CD14-positive monocyte (primary cell): ENCODE results near the gene CPB2. TPM values are rescaled to one million over a fixed set of nuclear protein-coding genes. Genes with fewer than 3 reads are reported as not detected.

Experiments
- DNase-seq, 3 donors: peaks; one replicate each; pipeline ENCODE4 v3.0.0-alpha.2; 2011 to 2022
- H2AFZ ChIP-seq: 2 replicates; pipeline ENCODE4 v1.6.0; 2012; ENCODE audit warnings: mild to moderate bottlenecking, low read depth, low read length, inconsistent platforms; ENCODE audit not compliant: insufficient read depth, poor library complexity, severe bottlenecking
- H3K27ac ChIP-seq, 2 donors: 1 replicate in 1 of 2; 2 replicates in 1 of 2; pipeline ENCODE4 v1.5.1; 2012 to 2013; ENCODE audit warnings: low read length in 2 of 2, control low read depth in 1 of 2, inconsistent platforms in 1 of 2, low read depth in 1 of 2, mild to moderate bottlenecking in 1 of 2
- H3K27me3 ChIP-seq, 2 donors: one replicate each; pipeline versions ENCODE4 v1.6.0 to v1.6.1; 2011 to 2013; ENCODE audit warnings: low read length in 2 of 2; ENCODE audit not compliant: control insufficient read depth in 2 of 2, insufficient read depth in 2 of 2
- H3K36me3 ChIP-seq, 2 donors: replicated peaks in 1 of 2; 1 replicate in 1 of 2; 2 replicates in 1 of 2; pipeline versions ENCODE4 v1.5.1 to v1.6.1; 2012 to 2013; ENCODE audit warnings: low read length in 2 of 2, control low read depth in 1 of 2, inconsistent platforms in 1 of 2, mild to moderate bottlenecking in 1 of 2; ENCODE audit not compliant: insufficient read depth in 2 of 2, control insufficient read depth in 1 of 2
- H3K4me1 ChIP-seq, 2 donors: 1 replicate in 1 of 2; 2 replicates in 1 of 2; pipeline versions ENCODE4 v1.5.1 to v1.6.1; 2012 to 2013; ENCODE audit warnings: low read length in 2 of 2, control low read depth in 1 of 2, inconsistent platforms in 1 of 2, mild to moderate bottlenecking in 1 of 2, moderate library complexity in 1 of 2; ENCODE audit not compliant: insufficient read depth in 2 of 2, control insufficient read depth in 1 of 2
- H3K4me2 ChIP-seq: replicated peaks from 2 replicates; pipeline ENCODE3; 2012; ENCODE audit warnings: low read length, moderate library complexity, mild to moderate bottlenecking; ENCODE audit not compliant: poor library complexity, severe bottlenecking; ENCODE audit errors: extremely low read depth
- H3K4me3 ChIP-seq, 3 experiments: fragments of 200-600 bp in 1 of 3; sonication (generic) in 1 of 3; replicated peaks in 1 of 3; 1 replicate in 2 of 3; 2 replicates in 1 of 3; pipeline ENCODE4 v1.5.1; 2011 to 2013; ENCODE audit warnings: low read length in 3 of 3, mild to moderate bottlenecking in 3 of 3, control low read depth in 2 of 3, low read depth in 2 of 3, inconsistent platforms in 1 of 3, moderate library complexity in 1 of 3
- H3K79me2 ChIP-seq: 2 replicates; pipeline ENCODE4 v1.6.0; 2012; ENCODE audit warnings: mild to moderate bottlenecking, control low read depth, inconsistent platforms, low read length, moderate library complexity; ENCODE audit not compliant: insufficient read depth
- H3K9ac ChIP-seq: 2 replicates; pipeline ENCODE4 v1.6.0; 2017; ENCODE audit warnings: low read length, mild to moderate bottlenecking; ENCODE audit not compliant: insufficient read depth, poor library complexity, severe bottlenecking
- H3K9me3 ChIP-seq, 2 donors: replicated peaks in 1 of 2; 1 replicate in 1 of 2; 2 replicates in 1 of 2; pipeline versions ENCODE4 v1.5.1 to v1.6.1; 2012 to 2013; ENCODE audit warnings: low read length in 2 of 2, control low read depth in 1 of 2; ENCODE audit not compliant: control insufficient read depth in 1 of 2, insufficient read depth in 1 of 2
- H4K20me1 ChIP-seq: 2 replicates; pipeline ENCODE4 v1.6.0; 2012; ENCODE audit warnings: mild to moderate bottlenecking, low read length, control low read depth, moderate library complexity; ENCODE audit not compliant: insufficient read depth
- H3K27ac Mint-ChIP-seq, 7 donors: one replicate each; pipeline ENCODE4 v1.8.0; 2020; ENCODE audit warnings: mild to moderate bottlenecking in 7 of 7, mixed read lengths in 7 of 7, moderate library complexity in 6 of 7, inconsistent platforms in 2 of 7
- H3K27me3 Mint-ChIP-seq, 3 donors: one replicate each; pipeline ENCODE4 v1.8.0; 2021 to 2022; ENCODE audit warnings: low read depth in 3 of 3, mild to moderate bottlenecking in 3 of 3, mixed read lengths in 3 of 3, moderate library complexity in 3 of 3, inconsistent platforms in 1 of 3
- H3K36me3 Mint-ChIP-seq, 2 donors: one replicate each; pipeline ENCODE4 v1.8.0; 2020; ENCODE audit warnings: mixed read lengths in 2 of 2, inconsistent platforms in 1 of 2, mild to moderate bottlenecking in 1 of 2
- H3K4me1 Mint-ChIP-seq: one replicate; pipeline ENCODE4 v1.8.0; 2020; ENCODE audit warnings: mild to moderate bottlenecking, mixed read lengths
- H3K4me3 Mint-ChIP-seq, 2 donors: one replicate each; pipeline ENCODE4 v1.8.0; 2020; ENCODE audit warnings: mild to moderate bottlenecking in 2 of 2, mixed read lengths in 2 of 2, moderate library complexity in 1 of 2
- H3K9me3 Mint-ChIP-seq, 7 donors: one replicate each; pipeline ENCODE4 v1.8.0; 2020 to 2022; ENCODE audit warnings: mixed read lengths in 7 of 7, mild to moderate bottlenecking in 6 of 7, moderate library complexity in 6 of 7, inconsistent platforms in 2 of 7
- CTCF ChIP-seq: fragments of 200-600 bp; IDR thresholded peaks from one replicate; pipeline ENCODE4 v1.8.0; 2022; ENCODE audit warnings: antibody characterized with exemption, mild to moderate bottlenecking
- WGBS: methylation state at CpG from one replicate; pipeline ENCODE4 v1.1.5; 2013; ENCODE audit warnings: missing lambda C conversion rate; ENCODE audit not compliant: insufficient coverage; 5-methylcytosine and 5-hydroxymethylcytosine counted together
- intact Hi-C, 2 donors: fragments of 100-400 bp; cut with micrococcal nuclease; formaldehyde crosslinking; loops; one replicate each; pipeline versions ENCODE4 v1.15.0 to v1.15.1; 2023
- polyA plus RNA-seq, 3 donors: library from polyadenylated mRNA; depleted of rRNA in 1 of 3; unstranded in 2 of 3; stranded (reverse) in 1 of 3; fragments of 300-500 nt in 2 of 3; fragments of >200 nt in 1 of 3; fragmentation: Illumina TruSeq in 2 of 3; gene quantifications; 1 replicate in 2 of 3; 2 replicates in 1 of 3; pipeline ENCODE4 v1.2.3, GENCODE V29; 2012 to 2021

The CPB2 gene
- polyA plus RNA-seq, 3 donors, result 0.15 to 0.18 TPM; not detected in 1

DNA sequence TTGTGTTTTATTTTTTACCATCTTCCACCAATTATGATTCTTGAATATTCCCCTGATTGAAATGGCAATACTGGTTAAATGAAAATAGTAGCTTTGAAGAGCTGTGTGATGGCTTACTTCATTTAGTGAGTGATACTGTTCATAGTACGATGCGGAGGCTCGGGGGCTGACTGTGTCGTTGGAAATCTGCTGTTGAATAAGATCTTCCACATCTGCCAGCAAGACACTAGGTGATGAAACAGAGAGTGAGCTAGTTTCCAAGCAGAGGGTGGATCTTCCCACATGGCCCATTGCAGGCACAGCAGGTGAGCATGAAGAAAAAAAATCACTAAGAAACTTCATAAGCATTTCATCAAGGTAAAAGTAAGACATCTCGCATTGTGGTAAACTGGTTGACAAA, 22.5 kb downstream of the CPB2 start:
- intact Hi-C loops, result no loop called here
- Histone ChIP-seq H3K27ac (no peak overlapping the region), H3K36me3 (no peaks in the 10 kb centered on the region), H3K4me2 (no peak overlapping the region), H3K27me3 (no peaks in the 10 kb centered on the region), H3K9ac (no peak overlapping the region), H3K4me3 (no peak overlapping the region), H2AFZ (no peak overlapping the region), H3K9me3 (no peaks in the 10 kb centered on the region), H4K20me1 (no peaks in the 10 kb centered on the region), H3K4me1 (no peaks in the 10 kb centered on the region), H3K79me2 (no peaks in the 10 kb centered on the region)
- TF ChIP-seq CTCF, result no peak
- DNase-seq, result no peak
- no peak overlapping the region for H3K27ac Mint-ChIP-seq
- no peaks in the 10 kb centered on the region for H3K36me3 Mint-ChIP-seq
- no peak overlapping the region for H3K4me3 Mint-ChIP-seq
- 95% methylated on average over 4 of the region's 5 CpGs for whole genome bisulfite sequencing
- no peaks in the 10 kb centered on the region for H3K9me3 Mint-ChIP-seq
- peaks cover 5% of the 10 kb centered on the region for H3K4me1 Mint-ChIP-seq
- no peaks in the 10 kb centered on the region for H3K27me3 Mint-ChIP-seq

DNA sequence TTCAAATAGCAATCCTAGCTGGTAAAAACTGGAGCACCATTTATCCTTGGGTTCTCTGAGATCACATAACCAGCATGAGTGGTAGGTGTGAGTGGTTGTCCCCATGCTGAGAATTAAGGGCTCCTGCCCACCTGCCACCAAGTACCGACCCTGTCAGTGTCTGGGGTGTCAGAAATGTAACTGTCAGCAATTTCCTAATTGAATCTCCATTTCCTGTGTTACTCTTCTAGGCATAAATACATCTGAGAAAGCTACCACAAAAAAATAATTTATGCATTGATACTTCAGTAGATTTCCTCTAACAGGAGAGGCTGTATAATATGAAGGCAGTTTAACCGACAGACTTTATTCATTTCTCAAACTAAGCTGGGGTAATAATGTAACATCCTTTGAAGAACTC, 25.1 kb downstream of the CPB2 start:
- no peaks in the 10 kb centered on the region for H3K9me3 ChIP-seq
- TF ChIP-seq CTCF, result no peak
- no peak overlapping the region for H3K9ac ChIP-seq
- H2AFZ ChIP-seq, result no peak overlapping the region
- H3K27ac ChIP-seq, result no peak overlapping the region
- H3K27ac Mint-ChIP-seq, result no peak overlapping the region
- no peak overlapping the region for H3K4me2 ChIP-seq
- H3K79me2 ChIP-seq, result no peaks in the 10 kb centered on the region
- no CpG with 5 or more reads among the region's 2 CpGs for WGBS
- no peaks in the 10 kb centered on the region for H3K27me3 Mint-ChIP-seq
- H3K4me3 Mint-ChIP-seq, result no peak overlapping the region
- no peaks in the 10 kb centered on the region for H3K36me3 ChIP-seq
- H4K20me1 ChIP-seq, result no peaks in the 10 kb centered on the region
- no peaks in the 10 kb centered on the region for H3K36me3 Mint-ChIP-seq
- H3K4me3 ChIP-seq, result no peak overlapping the region
- no peaks in the 10 kb centered on the region for H3K4me1 ChIP-seq
- intact Hi-C loops, result no loop called here
- H3K27me3 ChIP-seq, result no peaks in the 10 kb centered on the region
- peaks cover 11% of the 10 kb centered on the region for H3K4me1 Mint-ChIP-seq
- H3K9me3 Mint-ChIP-seq, result peaks cover 0 to under 1% (median 0%) of the 10 kb centered on the region in 7 donors
- DNase-seq, result no peak
